GM12878 (cell line): Measurements from ENCODE around the gene PPP1R11. TPM values are rescaled to one million over a fixed set of nuclear protein-coding genes. Genes with fewer than 3 reads are reported as not detected.

Experiments
- ATAC-seq: fragments of 200-7000 bp; cut with Tn5 transposase; 3 replicates; pipeline ENCODE4 v1.9.1; 2020; ENCODE audit warnings: mild to moderate bottlenecking, moderate library complexity
- BruUV-seq: library from RNA; stranded (reverse); fragments of 400-500 nt; replicated peaks from 2 replicates; lab custom pipeline; 2021; lab: Mats Ljungman, UMichigan
- CTCF ChIA-PET: fragments of 300-600 bp; sonication (Branson Sonifier 250); formaldehyde crosslinking; extraction: SDS; loops from one replicate; lab custom pipeline; 2021; ENCODE audit warnings: inconsistent platforms; lab: Yijun Ruan, JAX
- POLR2A ChIA-PET: fragments of 350-600 bp; formaldehyde crosslinking; extraction: SDS; loops from one replicate; lab custom pipeline; 2021; ENCODE audit warnings: inconsistent platforms; lab: Charles Lee
- RAD21 ChIA-PET: fragments of 300-600 bp; sonication (Branson Sonifier 250); formaldehyde crosslinking; loops from one replicate; lab custom pipeline; 2023; ENCODE audit warnings: antibody characterized with exemption; ENCODE audit not compliant: unreplicated experiment; lab: Charles Lee
- SMC1A ChIA-PET: fragments of 300-600 bp; sonication (Branson Sonifier 250); formaldehyde crosslinking; loops from one replicate; lab custom pipeline; 2023; ENCODE audit not compliant: unreplicated experiment, uncharacterized antibody; lab: Charles Lee
- DNase-seq: peaks from one replicate; pipeline ENCODE4 v3.0.0-alpha.2; 2011; ENCODE audit warnings: low read depth, low spot score
- FAIRE-seq: peaks from 3 replicates; lab custom pipeline; 2011; peaks lifted over from hg19 to GRCh38; lab: Jason Lieb, UNC
- H2AFZ ChIP-seq: 2 replicates; pipeline ENCODE4 v1.6.0; 2011; ENCODE audit warnings: low read depth, low read length, control low read depth; ENCODE audit not compliant: control insufficient read depth
- H3K27ac ChIP-seq: 2 replicates; pipeline ENCODE4 v1.5.1; 2011; ENCODE audit warnings: control low read depth; ENCODE audit not compliant: control insufficient read depth, insufficient read depth
- H3K27me3 ChIP-seq, 2 experiments: replicated peaks in 1 of 2; 2 replicates each; pipeline versions ENCODE4 v1.6.0 to v1.6.1; 2011; ENCODE audit warnings: low read length in 1 of 2; ENCODE audit not compliant: control insufficient read depth in 2 of 2, insufficient read depth in 2 of 2
- H3K36me3 ChIP-seq, 2 experiments: 2 replicates each; pipeline ENCODE4 v1.5.1; 2011; ENCODE audit warnings: low read length in 1 of 2; ENCODE audit not compliant: control insufficient read depth in 2 of 2, insufficient read depth in 2 of 2
- H3K4me1 ChIP-seq: 2 replicates; pipeline ENCODE4 v1.6.1; 2011; ENCODE audit warnings: mild to moderate bottlenecking, low read length, moderate library complexity, mixed read lengths; ENCODE audit not compliant: control insufficient read depth, insufficient read depth
- H3K4me2 ChIP-seq: 2 replicates; pipeline ENCODE4 v1.6.0; 2011; ENCODE audit warnings: control low read depth; ENCODE audit not compliant: control insufficient read depth, insufficient read depth
- H3K4me3 ChIP-seq: fragments of 200-600 bp; sonication (generic); 2 replicates; pipeline ENCODE4 v1.5.1; 2016
- H3K79me2 ChIP-seq: 2 replicates; pipeline ENCODE4 v1.6.0; 2011; ENCODE audit warnings: low read length; ENCODE audit not compliant: control insufficient read depth, insufficient read depth
- H3K9ac ChIP-seq: 2 replicates; pipeline ENCODE4 v1.8.0; 2011; ENCODE audit warnings: low read length, control low read depth, mixed read lengths; ENCODE audit not compliant: control insufficient read depth, insufficient read depth
- H3K9me3 ChIP-seq: replicated peaks from 3 replicates; pipeline ENCODE4 v1.5.1; 2011; ENCODE audit warnings: mild to moderate bottlenecking, low read length; ENCODE audit not compliant: control insufficient read depth, insufficient read depth
- H4K20me1 ChIP-seq: 2 replicates; pipeline ENCODE4 v1.6.0; 2011; ENCODE audit not compliant: control insufficient read depth, insufficient read depth
- BHLHE40 ChIP-seq, 2 experiments: fragments of 450-650 bp in 1 of 2; IDR thresholded peaks; 2 replicates each; pipeline ENCODE4 v1.6.1; 2011 to 2017; ENCODE audit warnings: low read depth in 2 of 2, borderline replicate concordance in 1 of 2, improper control_type of control experiment in 1 of 2, low read length in 1 of 2, mild to moderate bottlenecking in 1 of 2
- BRCA1 ChIP-seq: IDR thresholded peaks from 2 replicates; pipeline ENCODE4 v1.6.1; 2011; ENCODE audit warnings: low read depth, low read length, improper control_type of control experiment
- CBX3 ChIP-seq: fragments of 200-600 bp; sonication (generic); IDR thresholded peaks from 2 replicates; pipeline ENCODE4 v1.6.1; 2016; ENCODE audit warnings: low read depth, borderline replicate concordance
- CHD4 ChIP-seq: fragments of 200-600 bp; sonication (generic); IDR thresholded peaks from 2 replicates; pipeline ENCODE4 v1.6.1; 2016; ENCODE audit warnings: mild to moderate bottlenecking
- EZH2 ChIP-seq: IDR thresholded peaks from 2 replicates; pipeline ENCODE4 v1.6.1; 2012; ENCODE audit warnings: low read depth, mild to moderate bottlenecking, control low read depth, inconsistent platforms, low read length, borderline replicate concordance; ENCODE audit not compliant: control insufficient read depth
- HDAC6 ChIP-seq: fragments of 200-600 bp; sonication (generic); IDR thresholded peaks from one replicate; pipeline ENCODE4 v1.8.0; 2017; ENCODE audit warnings: antibody characterized with exemption; ENCODE audit not compliant: unreplicated experiment
- MEF2A ChIP-seq: IDR thresholded peaks from 2 replicates; pipeline ENCODE4 v1.6.1; 2011; ENCODE audit warnings: low read depth, mild to moderate bottlenecking, low read length, moderate library complexity; ENCODE audit not compliant: insufficient read depth
- MYB ChIP-seq: fragments of 150-350 bp; IDR thresholded peaks from 2 replicates; pipeline ENCODE4 v1.6.1; 2014; ENCODE audit warnings: mild to moderate bottlenecking, low read depth, low read length, borderline replicate concordance
- NFYA ChIP-seq: IDR thresholded peaks from 2 replicates; pipeline ENCODE4 v1.6.1; 2011; ENCODE audit warnings: low read depth, mild to moderate bottlenecking, low read length, improper control_type of control experiment, borderline replicate concordance
- PAX8 ChIP-seq: fragments of 450-650 bp; IDR thresholded peaks from 2 replicates; pipeline ENCODE4 v1.6.1; 2017; ENCODE audit warnings: mild to moderate bottlenecking, moderate library complexity
- RELA ChIP-seq: fragments of 450-650 bp; IDR thresholded peaks from 2 replicates; pipeline ENCODE4 v1.8.0; 2014; ENCODE audit warnings: borderline replicate concordance; ENCODE audit not compliant: partially characterized antibody
- ZNF274 ChIP-seq: IDR thresholded peaks from one replicate; pipeline ENCODE4 v1.8.0; 2011; ENCODE audit not compliant: insufficient read length, insufficient read depth
- WGBS: methylation state at CpG from one replicate; pipeline ENCODE4 v1.1.6; 2016; ENCODE audit warnings: low lambda C conversion rate; ENCODE audit not compliant: insufficient replicate concordance, insufficient coverage; ENCODE audit errors: missing lambda C conversion rate; 5-methylcytosine and 5-hydroxymethylcytosine counted together
- in situ Hi-C: fragments of 300-500 bp; cut with MboI; formaldehyde crosslinking; loops from 9 replicates; pipeline ENCODE4 v1.14.3; 2018; ENCODE audit warnings: mixed read lengths
- intact Hi-C: fragments of 100-400 bp; cut with micrococcal nuclease; formaldehyde crosslinking; loops from one replicate; pipeline ENCODE4 v1.14.2; 2022; ENCODE audit not compliant: unreplicated experiment
- polyA plus RNA-seq, 11 experiments: library from polyadenylated mRNA; depleted of rRNA in 4 of 11; unstranded in 6 of 11; stranded (reverse) in 5 of 11; fragments of >200 nt; fragmentation: Nextera tagmentation in 4 of 11; fragmentation: Illumina TruSeq in 1 of 11; extraction: Ambion mirVana in 4 of 11; extraction: Trizol in 1 of 11; gene quantifications; 1 replicate in 1 of 11; 2 replicates in 10 of 11; pipeline versions ENCODE4 v1.2.1 to v1.2.3, GENCODE V29; 2011 to 2016; ENCODE audit warnings: inconsistent platforms in 2 of 11, missing spikeins in 2 of 11, low read depth in 1 of 11
- total RNA-seq, 4 experiments: library from RNA; depleted of rRNA in 3 of 4; stranded (reverse); fragments of >200 nt in 3 of 4; fragmentation: Illumina TruSeq in 1 of 4; extraction: Trizol in 1 of 4; gene quantifications; 2 replicates each; pipeline versions ENCODE4 v1.2.1 to v1.2.3, GENCODE V29; 2013 to 2021
- TF ChIP-seq, protein P1 (sequence below): fragments of 450-650 bp; formaldehyde crosslinking; IDR thresholded peaks from 2 replicates; pipeline ENCODE4 v1.4.0; 2020; ENCODE audit warnings: mild to moderate bottlenecking, moderate library complexity

Gene PPP1R11
- total and polyA plus RNA-seq, 10 of the 15 experiments (the other 5 are each of a cell fraction or from before 2014, with no cell fraction given), result 12.6 to 56.1 (median 33.5) TPM

DNA sequence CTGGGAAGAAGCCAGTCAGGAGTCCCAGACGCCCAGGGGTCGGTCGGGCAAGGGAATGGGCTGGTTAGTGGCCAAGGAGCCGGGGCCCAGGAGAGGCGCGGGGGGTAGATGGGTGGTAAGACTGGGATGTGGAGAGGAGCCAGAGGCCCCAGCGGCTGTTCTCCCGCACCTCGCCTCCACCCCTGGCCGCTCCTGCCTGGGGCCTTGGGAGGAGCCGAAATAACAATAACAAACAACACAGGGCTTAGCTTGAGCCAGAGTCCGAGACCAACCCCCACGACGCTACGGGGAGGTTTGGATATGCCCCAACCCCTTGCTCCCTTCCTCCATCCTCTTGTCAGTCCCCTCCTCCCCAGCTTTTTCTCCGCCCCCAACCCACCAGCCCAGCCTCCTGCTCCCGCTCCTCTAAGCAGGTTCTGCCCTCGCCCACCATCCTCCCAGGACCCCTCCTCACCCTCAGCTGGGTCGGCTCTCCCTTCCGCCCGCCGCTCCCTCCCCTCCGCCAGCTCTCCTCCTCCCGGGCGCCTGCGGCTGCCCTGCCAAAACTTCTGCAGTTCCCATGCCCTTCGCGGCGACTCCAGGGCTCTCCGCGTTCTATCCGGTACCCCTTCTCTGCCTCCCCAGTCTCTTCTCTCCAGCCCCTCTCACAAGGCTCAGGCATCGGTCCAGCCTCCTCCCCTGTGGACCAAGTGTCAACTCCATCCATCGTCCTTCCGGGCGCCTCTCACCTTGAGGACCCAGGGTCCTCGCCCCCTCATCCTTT, 7.5 kb downstream of the PPP1R11 start:
- H3K9ac ChIP-seq, result no peak overlapping the region
- H3K4me1 ChIP-seq, result no peaks in the 10 kb centered on the region
- no peaks in the 10 kb centered on the region for H3K79me2 ChIP-seq
- H3K4me3 ChIP-seq, result no peak overlapping the region
- H3K27ac ChIP-seq, result no peak overlapping the region
- intact Hi-C loops (no loop called here), in situ Hi-C loops (no loop called here)
- no peak overlapping the region for H3K4me2 ChIP-seq
- peaks cover 4 to 19% of the 10 kb centered on the region in 2 experiments for H3K27me3 ChIP-seq
- POLR2A ChIA-PET, result no interaction called here
- no peaks in the 10 kb centered on the region for H4K20me1 ChIP-seq
- H2AFZ ChIP-seq, result no peak overlapping the region
- DNase-seq (no peak), ATAC-seq (no peak), FAIRE-seq (no peak)
- CTCF ChIA-PET, result no interaction called here
- RAD21 ChIA-PET, result no interaction called here
- 35% methylated on average over 25 of the region's 37 CpGs for WGBS
- H3K9me3 ChIP-seq, result no peaks in the 10 kb centered on the region
- SMC1A ChIA-PET, result no interaction called here
- H3K36me3 ChIP-seq, result no peaks in the 10 kb centered on the region
- BruUV-seq, result no TSS peak
- TF ChIP-seq CHD4 (no peak), MYB (no peak), CBX3 (no peak), RELA (no peak), ZNF274 (no peak), MEF2A (no peak), PAX8 (no peak), HDAC6 (no peak), EZH2 (no peak), BRCA1 (no peak), NFYA (no peak), BHLHE40 (IDR thresholded peaks at IDR 0.05; ENCODE audit: borderline replicate concordance in 1 of 2, low read depth in 2 of 2, low read length in 1 of 2) (no peak)
- TF ChIP-seq, protein P1, sequence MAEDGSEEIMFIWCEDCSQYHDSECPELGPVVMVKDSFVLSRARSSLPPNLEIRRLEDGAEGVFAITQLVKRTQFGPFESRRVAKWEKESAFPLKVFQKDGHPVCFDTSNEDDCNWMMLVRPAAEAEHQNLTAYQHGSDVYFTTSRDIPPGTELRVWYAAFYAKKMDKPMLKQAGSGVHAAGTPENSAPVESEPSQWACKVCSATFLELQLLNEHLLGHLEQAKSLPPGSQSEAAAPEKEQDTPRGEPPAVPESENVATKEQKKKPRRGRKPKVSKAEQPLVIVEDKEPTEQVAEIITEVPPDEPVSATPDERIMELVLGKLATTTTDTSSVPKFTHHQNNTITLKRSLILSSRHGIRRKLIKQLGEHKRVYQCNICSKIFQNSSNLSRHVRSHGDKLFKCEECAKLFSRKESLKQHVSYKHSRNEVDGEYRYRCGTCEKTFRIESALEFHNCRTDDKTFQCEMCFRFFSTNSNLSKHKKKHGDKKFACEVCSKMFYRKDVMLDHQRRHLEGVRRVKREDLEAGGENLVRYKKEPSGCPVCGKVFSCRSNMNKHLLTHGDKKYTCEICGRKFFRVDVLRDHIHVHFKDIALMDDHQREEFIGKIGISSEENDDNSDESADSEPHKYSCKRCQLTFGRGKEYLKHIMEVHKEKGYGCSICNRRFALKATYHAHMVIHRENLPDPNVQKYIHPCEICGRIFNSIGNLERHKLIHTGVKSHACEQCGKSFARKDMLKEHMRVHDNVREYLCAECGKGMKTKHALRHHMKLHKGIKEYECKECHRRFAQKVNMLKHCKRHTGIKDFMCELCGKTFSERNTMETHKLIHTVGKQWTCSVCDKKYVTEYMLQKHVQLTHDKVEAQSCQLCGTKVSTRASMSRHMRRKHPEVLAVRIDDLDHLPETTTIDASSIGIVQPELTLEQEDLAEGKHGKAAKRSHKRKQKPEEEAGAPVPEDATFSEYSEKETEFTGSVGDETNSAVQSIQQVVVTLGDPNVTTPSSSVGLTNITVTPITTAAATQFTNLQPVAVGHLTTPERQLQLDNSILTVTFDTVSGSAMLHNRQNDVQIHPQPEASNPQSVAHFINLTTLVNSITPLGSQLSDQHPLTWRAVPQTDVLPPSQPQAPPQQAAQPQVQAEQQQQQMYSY (CRISPR knock-in tag), result no peak
